ENCODE measurements around the gene MPP1.

The MPP1 gene

DNA sequence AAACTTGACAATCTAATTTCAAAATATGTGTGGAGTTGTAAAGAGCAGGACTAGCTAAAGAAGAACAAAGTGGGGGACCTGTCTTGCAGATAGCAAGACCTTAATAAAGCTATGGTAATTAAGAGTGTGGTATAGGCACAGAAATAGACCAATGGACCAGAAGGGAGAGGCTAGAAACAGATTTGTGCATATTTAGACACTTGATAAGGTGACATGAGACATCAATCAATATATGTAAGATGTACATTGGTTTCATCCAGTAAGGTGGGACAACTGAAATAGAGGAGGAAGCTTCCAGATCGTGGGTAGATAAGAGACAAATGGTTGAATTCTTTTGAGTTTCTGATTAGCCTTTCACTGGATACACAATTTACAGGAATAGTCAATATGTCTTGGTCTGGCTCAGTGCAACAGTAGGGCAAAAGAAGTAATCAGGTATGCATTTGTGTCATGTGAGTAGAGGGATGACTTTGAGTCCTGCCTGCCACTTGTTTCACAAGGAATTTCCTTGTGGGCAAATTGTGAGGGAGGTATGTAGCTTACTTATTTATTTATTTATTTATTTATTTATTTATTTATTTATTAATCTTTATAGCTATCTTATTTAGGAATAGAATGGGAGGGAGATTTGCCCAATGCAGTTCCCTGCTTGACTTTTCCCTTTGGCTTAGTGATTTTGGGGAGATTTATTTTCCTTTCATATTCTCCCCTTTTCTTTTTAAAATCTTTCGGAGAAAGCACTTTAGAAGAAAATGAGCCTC is 7.2 kb upstream of the MPP1 start:
- DNase-seq = no peak

DNA sequence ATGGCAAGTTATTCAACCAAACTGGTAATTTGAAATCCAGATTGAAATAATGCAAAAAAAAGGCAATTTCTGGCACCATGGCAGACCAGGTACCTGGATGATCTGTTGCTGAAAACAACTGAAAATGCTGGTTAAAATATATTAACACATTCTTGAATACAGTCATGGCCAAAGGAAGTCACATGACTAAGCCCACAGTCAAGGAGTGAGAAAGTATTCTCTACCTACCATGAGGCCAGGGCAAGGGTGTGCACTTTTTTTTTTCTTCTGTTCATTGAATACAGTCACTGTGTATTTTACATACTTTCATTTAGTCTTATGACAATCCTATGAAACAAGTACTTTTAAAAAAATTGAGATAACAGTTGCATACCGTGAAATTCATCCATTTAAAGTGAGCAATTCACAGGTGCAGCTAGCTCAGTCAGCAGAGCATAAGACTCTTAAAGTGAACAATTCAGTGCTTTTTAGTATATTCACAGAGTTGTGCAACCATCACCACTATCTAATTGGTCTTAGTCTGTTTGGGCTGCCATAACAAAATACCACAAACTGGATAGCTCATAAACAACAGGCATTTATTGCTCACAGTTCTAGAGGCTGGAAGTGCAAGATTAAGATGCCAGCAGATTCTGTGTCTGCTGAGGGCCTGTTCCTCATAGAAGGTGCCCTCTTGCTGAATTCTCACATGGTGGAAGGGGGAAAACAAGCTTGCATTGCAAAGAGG is 4.8 kb upstream of the MPP1 start:
- no peak for DNase-seq

DNA sequence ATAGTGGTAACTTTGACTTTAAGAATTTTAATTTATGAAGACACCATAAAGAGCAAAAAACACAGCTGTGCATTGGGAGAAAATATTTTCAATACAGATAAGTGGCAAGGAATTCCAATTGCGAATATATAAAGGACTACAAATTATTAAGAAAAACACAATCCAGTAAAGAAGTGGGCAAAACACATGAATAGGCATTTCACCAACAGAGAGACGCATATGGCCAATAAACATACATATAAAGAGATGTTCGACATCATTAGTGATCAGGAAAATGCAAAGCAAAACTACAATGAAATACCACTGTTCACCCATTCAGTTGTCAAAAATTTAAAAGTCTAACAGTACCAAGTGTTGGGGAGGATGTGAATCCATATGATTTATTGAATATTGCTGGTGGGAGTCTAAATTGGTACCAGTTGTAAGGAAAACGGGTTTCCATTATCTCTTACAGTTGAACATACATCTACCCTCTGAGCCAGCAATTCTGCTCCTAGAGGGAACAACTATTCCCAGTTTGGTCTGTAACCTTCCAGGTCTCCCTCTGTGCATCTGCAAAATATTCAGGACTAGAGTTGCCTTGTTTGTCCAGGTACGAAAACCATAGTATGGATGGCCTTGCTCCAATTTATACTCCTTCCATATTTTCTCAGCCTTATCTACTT is 1.7 kb upstream of the MPP1 start:
- no peak for DNase-seq

DNA sequence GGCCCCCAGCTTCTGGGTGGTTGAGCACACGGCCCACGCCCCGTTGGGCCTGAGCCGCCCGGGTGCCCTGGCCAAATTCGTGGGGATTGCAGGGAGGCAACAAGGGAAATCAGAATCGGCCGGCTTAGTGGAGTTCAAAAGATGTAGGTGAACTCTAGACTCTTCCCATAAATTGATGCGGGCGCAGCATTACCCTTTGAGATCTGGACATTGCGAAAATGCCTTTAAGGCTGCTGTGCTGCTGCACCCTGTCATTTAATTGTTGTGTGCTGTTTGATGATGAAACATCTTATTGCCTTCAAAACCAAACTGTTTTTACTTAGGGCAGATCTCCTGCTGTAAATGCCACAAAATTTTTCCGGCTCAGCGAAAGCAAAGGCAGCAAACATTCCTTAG is 409 bp upstream of the MPP1 start:
- DNase-seq = no peak

DNA sequence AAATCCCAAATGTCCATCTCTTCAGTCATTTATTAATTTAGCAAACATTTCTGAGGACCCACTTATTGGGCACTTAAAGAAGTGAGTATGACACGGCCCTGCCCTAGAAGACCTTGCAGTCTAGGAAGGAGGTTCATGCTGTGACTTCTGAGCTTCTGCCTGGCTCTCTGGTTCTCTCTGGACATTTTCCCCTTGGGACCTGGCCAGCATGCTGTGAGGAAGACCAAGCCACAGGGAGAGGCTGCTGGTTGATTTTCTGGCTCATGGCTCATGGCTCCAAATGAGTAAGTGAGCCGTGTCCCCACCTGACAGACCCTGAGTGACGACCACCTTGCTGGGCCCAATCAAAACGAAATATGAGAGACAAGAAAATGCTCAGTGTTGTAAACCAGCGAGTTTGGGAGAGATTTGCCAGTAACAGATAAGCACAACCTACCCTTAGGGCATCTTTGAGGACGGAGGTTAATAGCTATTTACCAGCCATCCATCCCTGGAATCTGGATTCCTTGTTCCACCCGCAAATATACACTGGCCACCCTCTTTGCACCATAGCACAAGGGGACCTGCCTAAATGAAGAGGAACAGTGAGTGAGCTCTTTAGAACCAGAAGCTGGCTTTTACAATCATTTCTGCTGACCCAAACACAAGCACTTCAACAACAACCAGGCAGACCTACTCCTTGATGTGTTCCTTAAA is 876 bp downstream of the MPP1 start:
- no peak for DNase-seq

DNA sequence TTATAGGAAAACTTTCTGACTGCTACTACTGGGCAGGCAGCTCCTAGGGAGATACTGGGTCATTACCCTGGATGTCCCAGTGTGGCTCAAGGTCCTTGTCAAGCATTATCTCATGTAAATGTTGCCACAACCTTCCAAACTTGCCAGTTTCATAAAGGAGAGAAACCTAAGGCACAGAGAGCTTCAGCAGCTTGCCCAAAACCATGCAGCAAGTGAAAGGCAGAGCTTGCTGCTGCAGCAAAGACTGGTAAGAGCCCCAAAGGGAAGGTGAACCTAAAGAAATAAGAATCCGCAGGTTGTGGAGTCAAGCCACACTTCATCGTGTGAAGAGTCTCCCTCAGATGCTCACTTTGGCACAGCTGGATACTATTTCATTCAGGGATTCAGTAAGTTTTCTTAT is 2.3 kb downstream of the MPP1 start:
- DNase-seq = no peak

DNA sequence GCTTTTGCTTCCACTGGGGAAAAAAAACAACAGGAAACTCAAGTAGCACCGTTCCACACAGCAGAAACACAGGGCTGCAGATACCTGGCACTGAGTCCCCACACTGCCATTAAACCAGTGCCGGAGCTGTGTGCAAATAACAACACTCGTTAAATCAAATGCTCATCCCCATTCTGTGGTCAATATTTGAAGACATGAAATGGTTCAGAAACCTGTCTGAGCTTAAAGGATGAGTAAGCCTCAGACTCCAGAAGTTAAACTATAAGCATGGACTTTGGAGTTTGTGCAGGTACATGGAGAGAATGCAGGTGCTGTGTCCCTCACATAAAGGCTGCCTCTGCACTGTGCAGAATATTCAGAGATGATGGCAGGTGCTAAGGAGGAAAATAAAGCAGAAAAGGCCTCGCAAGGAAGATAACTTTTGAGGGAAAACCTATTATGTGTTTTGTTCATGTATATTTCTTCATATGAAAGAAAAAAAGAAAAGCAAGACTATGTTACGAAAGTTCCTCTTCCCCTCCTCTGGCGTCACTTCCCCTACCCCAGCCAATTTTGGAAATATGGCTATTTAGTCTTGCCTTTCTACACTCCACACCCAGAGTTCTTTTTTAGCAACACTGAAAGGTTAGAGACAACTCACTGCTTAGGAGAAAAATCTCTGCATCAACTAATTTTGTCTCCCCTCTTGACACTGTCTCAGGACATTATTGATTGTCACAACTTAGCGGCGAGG is 4.6 kb downstream of the MPP1 start:
- no peak for DNase-seq

DNA sequence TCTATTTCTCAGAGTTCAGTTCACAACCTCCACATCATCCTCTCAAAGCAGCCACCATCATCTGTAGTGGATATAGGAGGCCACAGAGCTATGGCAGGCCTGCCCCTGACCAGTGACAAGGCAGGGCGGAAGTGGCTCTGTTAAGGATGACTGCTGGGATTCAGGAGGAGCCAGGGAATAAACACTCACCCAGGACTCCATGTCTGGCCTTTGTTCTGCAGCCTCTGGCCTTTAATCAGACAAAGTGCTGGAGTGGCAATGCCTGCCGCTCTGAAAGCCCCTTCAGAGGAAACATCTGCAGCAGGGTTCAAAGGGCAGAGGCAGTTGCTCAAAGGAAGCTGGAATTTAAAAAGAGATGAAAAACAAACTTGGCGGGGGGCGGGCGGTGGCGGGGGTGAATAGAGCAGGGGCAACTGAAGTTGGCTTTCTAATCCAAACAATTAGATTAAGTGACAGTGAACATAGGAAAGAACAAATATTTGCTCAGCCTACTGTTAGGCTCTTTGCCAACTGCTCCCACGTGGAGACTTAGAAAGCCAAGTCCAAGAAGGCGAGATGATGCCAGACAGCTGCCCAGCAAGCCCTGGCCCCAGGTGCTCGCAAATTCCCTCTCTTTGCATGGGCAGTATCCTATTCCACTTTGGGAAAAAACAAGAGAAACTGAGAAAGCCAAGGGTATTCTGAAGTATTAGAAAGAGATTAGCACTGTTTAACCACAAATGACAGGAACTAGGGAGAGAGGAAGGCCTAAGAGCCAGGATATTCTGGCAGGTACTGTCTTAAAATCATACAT is 5.5 kb downstream of the MPP1 start:
- no peak for DNase-seq

DNA sequence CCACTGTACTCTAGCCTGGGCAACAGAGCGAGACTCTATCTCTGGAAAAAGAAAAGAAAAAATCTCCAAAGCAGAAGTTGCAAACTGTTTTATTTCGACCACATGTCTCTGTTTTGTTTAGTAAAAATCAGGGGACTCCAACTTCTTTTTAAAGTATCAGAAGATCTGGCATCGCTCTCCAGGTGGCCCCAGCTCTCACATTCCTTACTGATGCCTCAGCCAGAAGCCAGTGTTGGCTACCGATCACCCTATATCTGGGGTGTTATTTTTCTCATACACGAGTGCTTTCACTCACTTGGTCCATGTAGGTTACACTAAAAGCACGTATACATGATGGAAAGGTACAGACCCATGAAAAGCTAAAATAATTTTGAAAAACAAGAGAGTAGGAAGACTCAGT is 8.3 kb downstream of the MPP1 start:
- DNase-seq = no peak

DNA sequence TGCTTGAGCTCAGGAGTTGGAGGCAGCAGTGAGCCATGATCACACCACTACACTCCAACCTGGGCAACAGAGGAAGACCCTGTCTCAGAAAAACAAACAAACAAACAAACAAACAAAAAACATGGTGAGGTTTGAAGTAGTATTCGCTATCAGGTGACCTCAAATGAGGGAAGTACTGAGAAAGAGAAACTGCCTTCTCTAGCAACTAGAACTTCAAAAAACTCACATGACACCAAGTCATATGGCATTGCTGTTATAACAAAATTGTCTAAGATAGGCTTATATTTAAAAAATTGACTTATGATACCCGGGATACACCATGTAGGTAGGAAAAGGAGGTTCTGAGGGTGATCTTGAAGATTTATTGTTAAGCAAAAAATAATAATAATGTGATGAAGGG is 10.3 kb downstream of the MPP1 start:
- DNase-seq = no peak

DNA sequence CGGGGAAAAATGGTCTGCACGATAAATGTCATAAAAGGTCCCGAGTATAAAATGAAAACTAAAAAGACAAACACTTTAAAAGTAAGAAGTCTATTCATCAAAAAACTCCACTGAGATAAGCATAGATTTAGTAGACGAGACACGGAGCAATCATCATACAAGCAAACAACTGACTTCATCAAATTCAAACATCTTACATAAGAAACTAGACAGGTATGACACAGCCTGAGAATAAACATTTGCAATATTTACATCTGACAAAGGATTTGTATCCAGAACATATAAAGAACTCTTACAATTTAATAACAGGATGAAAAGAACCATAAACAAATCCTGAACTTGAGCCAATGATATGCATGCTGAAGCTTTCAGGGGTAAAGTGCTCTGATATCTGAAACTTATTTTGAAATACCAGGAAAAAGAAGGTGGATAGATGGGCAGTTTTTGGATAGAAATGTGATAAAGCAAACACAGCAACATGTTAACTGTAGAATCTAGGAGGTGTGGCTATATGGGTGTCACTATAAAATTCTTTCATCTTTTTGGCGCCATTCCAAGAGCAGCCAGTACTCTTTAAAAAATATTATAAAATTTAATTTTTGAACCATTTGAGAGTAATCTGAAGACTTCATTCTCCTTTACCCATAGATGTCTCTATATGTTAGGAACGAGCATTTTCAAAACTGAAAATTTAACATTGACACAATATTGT is 12.0 kb downstream of the MPP1 start:
- DNase-seq = no peak

DNA sequence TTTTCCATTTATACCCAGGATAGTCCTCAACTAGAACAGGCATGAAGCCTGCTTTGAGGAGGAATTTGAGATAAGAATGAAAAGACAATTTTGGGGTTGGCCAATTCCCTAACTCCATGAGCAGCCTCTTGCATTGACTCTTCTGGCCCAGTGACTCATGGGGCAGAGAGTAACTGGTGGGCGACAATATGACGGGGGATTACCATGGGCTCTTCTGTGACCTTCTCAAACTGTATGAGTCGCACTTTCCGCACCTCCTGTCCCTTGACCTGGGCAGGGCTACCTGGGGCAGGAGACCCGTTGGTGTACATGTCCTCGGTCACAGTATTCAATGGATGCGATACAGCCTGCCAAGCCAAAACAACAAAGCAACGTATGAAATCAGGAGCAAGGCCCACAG is 13.3 kb downstream of the MPP1 start:
- DNase-seq = no peak

DNA sequence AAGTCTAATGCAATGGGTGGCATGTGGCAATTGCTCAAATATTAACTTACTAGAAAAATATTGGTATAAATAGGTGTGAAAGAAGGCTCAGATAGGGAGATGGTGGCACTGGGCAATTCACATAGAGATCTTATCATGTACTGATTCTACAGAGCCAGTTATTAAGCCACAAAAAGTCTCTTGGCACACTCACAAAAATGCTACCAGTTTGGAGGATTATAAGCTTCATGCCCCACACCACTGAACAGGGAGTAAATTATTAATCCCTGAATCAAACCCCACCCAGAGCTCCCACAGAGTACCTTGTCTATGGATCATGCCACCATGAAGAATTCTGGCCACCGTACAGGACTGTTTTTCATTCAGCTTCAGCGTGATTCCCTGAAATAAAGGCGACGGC is 13.8 kb downstream of the MPP1 start:
- no peak for DNase-seq

DNA sequence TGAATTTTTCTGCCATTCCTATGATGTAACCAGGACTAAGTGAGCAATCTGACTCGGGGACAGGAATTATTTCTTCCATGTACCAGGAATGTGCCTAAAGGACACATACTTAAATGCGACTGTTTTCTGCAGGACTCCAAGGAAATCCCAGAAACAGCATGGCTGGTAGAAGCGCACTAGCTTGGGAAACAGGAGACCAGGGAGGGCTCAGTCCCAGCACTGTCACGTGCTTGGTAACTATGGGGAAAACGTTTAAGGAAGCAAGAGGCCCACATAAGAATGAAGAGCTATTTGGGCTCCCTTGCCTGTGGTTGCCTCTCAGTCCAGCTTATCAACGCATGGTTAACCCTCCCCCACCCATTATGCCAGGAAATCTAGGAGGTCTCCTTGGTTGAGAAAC is 19.6 kb downstream of the MPP1 start:
- no peak for DNase-seq

DNA sequence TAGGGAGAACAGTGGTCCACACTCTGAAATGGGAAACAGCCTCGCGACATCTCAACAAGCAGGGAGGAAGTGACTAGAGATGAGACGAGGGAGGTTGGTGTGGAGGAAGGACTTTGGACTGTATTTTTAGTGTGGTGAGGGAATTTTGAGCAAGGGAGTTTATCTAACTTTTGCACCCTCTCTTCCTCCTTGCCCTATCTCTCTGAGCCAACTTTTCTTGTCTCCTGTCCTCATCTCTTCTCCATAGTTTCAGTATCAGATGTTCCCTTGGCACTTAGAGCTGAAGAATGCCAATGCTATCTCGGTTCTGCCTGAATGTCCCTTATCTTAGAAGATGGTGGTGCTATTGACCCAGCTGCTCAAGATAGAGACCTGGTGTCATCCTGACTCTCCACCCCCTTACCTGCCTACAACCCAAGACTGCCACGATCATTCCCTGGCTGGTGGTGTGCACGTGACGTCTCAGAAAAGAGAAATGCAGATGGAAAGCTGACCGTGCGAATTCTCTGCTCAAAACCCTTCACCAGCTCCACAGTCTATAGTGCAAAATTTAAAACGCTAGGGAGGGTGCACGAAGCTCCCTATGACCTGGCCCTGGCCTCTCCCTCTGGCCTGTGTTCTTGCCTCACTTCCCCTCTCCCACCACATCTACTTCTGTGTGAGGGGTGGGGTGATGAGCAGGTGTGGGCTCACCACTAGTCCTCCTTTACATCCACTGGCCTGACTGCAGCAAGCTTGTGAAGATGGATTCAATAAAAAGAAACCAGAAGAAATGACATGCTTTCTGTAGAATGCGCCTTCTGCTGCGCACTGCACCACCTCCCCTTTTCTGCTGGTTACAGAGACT is 20.9 kb downstream of the MPP1 start:
- no peak for DNase-seq

DNA sequence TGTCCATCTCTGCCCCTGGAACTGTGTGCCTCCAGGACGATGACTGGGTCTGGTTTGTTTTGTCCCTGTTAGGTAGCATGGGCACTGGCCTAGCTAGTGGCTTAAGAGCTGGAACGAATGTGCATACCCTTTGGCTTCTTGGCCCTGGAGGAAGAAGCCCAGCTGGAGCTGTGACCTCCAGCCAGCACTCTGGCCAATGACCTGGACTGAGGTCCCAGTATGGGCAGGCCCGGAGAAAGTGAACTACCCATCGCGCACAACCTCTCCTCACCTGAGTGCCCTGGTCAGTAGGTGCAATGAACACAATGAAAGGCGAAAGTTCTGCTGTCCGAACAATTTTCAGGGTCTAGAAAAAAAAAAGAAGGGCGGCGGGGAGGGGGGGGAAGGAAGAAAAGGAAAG is 24.3 kb downstream of the MPP1 start:
- no peak for DNase-seq

DNA sequence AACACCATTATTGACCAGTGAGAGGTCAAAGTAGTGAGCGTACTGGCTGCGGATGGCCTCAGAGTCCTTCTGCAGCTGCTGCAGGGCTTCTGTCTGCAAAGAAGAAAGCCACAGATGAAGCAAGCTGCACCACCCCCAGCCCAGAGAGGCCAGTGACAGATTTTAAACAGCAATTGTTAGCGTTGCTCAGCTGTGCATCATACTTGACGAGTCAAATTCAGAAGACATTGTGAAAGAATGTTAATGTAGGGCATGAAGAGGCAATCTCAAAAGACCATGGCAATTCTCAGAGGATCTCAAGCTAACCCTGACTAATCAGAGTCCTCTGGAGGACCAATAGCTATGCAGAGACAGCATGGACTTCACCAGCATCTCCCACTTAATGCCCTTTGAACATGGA is 26.0 kb downstream of the MPP1 start:
- DNase-seq = no peak

DNA sequence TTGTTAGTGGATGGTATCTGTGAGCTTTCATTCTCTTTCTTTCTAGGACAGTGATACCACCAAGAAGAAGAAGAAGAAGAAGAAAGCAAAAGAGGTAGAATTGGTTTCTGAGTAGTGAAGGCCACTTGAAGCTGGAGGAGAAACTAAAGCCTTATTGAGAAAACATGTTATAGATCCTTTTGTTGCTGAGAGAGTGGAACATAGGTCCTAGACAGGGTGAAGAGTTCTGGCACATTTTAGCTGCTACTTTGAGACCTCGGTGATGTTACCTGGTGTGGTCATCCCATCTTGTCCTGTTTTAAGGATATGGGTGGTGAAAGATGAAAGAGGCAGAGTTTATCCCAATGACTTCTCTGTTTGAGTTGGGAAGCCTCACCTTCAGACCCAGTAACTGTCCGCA is 28.5 kb downstream of the MPP1 start:
- no peak for DNase-seq

DNA sequence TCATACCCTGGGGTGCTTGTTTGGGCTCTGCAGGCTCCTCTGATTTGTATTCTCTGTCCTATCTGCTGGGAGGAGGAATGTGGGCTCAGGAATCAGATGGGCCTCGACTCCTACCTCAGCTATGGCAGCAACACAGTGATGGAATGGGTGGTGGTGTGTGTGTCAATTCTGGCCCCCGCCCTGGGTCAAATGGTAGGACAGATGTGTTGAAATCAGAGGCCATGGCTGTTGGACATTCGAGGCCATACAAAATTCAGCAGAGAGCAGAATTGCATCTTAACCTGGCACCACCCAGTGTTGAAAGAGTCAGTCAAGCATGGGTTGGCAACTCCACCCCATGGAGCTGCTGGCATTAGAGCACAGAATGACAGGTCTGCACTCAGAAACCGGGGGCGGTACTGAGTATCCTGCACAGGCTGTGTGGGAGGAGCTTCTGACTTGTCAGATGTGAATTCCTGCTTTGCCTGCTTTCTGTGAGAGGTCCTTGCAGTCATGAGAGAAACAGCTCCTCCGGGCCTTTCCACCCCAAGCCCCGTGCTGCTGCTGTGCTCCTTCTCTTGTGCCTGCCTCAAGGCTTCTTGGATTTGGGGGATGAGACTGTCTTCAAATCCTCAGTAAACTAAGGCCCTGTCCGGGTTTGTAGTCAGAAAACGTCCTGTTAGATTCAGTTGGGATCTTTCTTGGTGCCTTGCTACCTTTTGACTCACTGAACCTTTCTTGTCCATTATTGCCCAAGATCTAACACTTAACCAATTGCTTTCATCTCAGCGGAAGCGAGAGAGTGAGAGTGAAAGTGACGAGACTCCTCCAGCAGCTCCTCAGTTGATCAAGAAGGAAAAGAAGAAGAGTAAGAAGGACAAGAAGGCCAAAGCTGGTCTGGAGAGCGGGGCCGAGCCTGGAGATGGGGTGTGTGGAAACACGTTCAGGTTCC is 29.6 kb downstream of the MPP1 start:
- DNase-seq = peak; percentile 42

Data from stimulated activated naive CD4-positive, alpha-beta T cell treated with Interleukin-2 at 50 U/mL for 16 hours (primary cell).